GM12874 (cell line): Measurements from ENCODE around the gene DMPK.

Experiments used
- CTCF ChIP-seq: IDR thresholded peaks from 2 replicates; pipeline ENCODE4 v1.5.1; 2011; ENCODE audit warnings: low read depth, mild to moderate bottlenecking, control low read depth, low read length, moderate library complexity; ENCODE audit not compliant: insufficient read depth

Gene DMPK

GRCh38 chr19:45791744-45792469 lies 9.6 kb upstream of the DMPK start:
- TF ChIP-seq CTCF: no peak

GRCh38 chr19:45790942-45791341 lies 8.7 kb upstream of the DMPK start:
- TF ChIP-seq CTCF: no peak

GRCh38 chr19:45789035-45789786 lies 6.9 kb upstream of the DMPK start:
- no peak for TF ChIP-seq CTCF

GRCh38 chr19:45786533-45786894 lies 4.2 kb upstream of the DMPK start:
- no peak for TF ChIP-seq CTCF

- no peak for TF ChIP-seq CTCF
Measured at GRCh38 chr19:45785781-45786532, 3.7 kb upstream of the DMPK start.

GRCh38 chr19:45785097-45785496 lies 2.8 kb upstream of the DMPK start:
- TF ChIP-seq CTCF: no peak

GRCh38 chr19:45784096-45784495 lies 1.8 kb upstream of the DMPK start:
- no peak for TF ChIP-seq CTCF
